ENCODE measurements around the gene RBMS1.
"Not testable (repeated sequence)": the region's sequence is repeated elsewhere in the genome, so short reads cannot be mapped to it uniquely, and the experiment has no call there.

Gene RBMS1

DNA sequence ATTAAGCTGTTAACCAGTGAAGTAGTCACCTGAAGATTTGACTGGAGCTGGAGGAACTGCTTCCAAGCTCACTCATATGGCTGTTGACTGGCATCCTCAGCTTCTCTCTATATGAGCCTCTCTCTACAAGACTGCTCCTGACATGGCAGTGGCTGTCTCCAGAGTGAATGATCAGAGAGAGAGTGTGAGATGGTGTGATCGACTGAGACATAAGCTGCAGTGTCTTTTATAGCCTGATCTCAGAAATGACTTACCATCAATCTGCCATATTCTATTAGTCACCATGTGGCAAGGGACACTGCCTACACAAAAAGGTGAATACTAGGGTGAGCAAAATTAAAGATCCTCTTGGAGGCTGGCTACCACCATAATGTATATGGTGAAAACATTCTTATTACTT, 7.8 kb upstream of the RBMS1 start:
- DNase-seq (ENCODE audit: low spot score) = no peak

DNA sequence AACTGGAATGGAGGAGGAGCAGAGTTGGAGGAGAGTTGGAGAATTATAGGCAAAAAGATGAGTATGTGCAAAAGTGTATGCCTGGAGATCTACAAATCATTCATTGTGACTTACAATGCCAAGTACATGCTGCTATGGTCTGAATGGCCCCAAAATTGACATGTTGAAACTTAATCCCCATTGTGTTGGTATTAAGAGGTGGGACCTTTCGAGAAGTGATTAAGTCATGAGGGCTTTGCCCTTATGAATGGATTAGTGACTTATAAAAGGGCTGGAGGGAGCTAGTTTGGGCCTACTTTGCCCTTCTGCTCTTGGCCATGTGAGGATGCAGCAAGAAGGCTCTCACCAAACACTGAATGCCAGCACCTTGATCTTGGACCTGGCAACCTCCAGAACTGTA, 6.3 kb upstream of the RBMS1 start:
- no peak for DNase-seq (ENCODE audit: low spot score)

DNA sequence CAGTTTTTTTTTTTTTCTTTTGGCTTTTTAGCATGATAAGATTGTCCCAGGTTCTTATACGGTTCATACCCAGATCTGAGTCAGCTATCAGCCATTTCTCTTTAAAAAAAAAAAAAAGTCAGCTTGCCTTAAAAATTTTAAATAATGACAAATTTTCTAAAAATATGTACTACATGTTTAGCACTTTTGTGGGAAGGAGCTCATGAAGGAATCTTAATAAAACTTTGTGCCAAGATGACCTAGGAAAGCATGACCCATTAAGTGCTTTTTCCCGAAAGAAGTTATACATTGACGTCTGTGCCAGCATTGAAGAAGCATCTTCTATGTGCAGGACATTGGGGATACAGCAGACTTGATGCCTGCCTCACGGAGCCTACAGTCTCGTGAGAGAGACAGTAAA, 4.5 kb upstream of the RBMS1 start:
- no peak for DNase-seq (ENCODE audit: low spot score)

DNA sequence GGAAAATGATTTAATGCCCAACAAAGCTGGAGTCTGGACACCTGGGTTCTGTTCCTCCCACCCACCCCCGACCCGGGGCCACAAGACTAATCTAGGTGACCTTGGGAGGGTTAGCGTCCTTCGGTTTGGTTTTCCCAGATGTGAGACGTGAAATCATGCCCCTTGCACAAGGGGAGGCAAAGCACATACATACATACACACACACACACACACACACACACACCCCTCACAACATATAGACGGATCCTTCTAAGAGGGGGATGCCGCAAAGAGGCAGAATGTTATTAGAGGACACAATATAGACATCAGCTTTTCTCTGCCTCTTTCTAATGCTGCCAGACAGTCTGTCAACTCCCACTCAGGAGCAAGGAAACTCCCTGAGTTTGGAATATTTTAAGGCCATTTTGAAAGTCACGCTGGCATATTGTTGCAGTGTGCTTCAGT, 616 bp upstream of the RBMS1 start:
- no peak for DNase-seq (ENCODE audit: low spot score)

DNA sequence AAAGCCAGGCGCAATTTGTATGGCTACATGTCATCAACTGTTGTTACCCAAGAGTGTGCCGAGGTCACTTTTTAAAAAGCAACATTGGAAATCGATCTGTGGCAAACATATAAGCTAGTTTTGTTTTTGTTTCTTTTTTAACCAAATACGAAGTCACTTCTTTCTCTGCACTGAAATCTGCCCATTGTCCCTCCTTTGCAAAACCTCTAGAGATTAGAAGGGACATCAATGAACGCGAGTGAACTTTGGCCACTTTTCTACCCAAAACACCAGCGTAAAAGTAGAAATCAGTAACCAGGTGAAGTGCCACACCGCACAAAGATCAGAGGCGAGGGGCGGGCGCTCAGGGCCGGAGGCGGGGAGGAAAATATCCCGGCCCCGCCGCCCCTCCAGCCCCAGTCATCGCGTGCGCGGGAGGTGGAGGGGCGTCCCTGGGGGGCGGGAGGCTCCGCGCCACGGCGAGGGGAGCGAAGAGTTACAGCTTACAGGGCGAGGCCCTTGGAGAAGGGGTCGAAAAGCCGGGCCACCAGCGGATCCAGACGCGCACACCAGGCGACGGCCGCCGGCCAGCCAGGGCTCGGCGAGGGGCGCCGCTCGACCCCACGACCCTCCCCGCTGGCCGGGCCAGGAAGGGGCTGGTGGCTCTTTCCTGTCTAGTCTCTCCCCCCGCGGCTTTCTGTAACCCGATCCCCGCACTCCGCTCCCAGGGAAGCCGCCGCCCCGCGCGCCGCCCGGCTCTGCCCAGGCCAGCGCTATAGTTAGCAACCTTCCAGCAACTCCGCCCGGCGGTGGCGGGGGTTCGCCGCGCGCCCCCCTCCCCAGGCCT, 993 bp downstream of the RBMS1 start:
- peak; percentile 85 for DNase-seq (ENCODE audit: low spot score)

DNA sequence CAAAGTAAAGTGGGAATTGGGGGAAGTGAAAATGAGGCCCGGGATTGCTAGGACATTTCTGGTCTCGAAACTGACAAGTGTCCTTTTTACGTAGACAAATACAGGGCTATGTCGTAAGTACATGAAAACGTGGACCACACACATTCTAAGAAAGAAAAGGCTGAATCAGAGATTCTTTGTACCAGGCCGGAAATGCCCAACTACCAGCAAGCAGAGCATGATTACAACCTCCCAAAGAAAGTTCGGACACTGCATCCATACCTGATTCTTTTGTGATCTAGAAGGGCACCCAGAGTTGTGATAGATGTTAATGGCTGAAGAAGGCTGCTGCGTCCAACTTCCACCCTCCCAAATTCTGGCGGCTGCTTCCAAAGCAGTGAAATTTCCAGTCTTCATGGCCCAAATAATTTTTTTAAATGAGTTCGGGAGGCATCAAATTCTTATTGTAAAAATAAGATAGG, 1.7 kb downstream of the RBMS1 start:
- DNase-seq (ENCODE audit: low spot score) = peak; percentile 45

DNA sequence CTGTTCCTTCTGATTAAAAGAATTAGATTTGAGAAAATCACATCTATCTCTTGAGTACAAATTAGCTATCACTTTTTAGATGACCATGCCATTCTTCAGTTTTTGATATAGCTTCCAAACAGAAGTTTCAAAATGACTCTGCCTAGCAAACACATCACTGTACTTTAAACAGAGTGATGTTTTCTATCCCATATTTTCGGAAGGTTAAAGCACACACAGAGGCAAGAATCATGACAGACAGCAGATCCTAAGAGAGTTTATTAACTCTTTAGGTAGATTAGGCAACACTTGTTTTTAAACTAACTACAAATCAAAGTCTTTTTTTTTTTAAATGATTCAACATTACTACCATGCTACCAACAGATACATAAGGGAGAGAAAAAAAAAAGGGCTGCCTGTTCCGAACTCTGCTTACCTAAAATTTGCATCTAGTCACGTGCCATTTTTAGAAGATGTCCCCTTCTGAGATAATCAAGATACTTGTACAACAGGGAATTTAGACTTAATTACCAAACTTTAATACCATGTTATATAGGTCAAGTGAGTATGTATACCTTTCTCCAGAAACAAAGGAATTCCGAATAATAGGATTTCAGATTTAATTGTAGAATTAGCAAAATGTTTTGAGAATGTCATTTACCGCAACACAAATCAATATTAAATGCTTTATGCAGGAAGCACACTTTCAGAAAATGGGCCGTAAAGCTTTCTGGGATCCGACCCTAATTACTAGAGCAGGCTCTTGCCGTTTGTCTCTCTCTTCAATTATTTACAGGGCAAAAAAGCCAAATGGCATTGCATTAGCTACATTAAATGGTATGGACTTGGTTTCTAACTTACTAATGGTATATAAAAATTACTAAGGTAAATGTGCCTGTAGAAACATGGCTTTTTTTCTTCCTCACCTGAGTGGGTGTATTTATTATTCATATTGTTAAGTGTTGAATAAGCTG, 2.6 kb downstream of the RBMS1 start:
- no peak for DNase-seq (ENCODE audit: low spot score)

DNA sequence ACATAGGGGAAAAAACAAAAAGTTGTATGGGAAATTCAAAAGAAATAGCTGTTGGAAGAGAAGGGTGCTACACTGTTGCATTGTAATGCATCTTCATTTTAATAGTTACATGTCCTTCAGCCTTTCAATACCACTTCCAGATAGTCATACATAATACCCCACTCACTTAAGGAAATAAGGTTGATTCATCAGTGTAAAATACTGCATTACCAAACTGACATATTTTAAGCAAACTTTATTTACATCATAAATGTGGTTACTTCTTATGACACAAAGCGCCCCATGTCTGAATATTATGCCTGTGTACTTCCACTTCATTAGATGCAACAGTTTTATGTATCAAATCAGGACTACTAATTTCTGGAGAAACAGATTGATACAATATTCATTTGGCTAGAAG, 4.5 kb downstream of the RBMS1 start:
- DNase-seq (ENCODE audit: low spot score) = no peak

DNA sequence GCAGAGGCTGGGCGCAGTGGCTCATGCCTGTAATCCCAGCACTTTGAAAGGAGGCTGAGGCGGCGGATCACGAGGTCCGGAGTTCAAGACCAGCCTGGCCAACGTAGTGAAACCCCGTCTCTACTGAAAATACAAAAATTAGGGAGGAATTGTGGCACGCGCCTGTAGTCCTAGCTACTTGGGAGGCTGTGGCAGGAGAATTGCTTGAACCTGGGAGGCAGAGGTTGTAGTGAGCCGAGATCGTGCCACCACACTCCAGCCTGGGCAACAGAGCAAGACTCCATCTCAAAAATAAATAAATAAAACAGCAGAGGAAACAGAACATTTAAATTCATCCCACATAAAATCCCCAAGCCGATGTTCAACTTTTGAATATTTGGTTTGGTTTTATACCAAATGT, 5.3 kb downstream of the RBMS1 start:
- not testable (repeated sequence) for DNase-seq (ENCODE audit: low spot score)

DNA sequence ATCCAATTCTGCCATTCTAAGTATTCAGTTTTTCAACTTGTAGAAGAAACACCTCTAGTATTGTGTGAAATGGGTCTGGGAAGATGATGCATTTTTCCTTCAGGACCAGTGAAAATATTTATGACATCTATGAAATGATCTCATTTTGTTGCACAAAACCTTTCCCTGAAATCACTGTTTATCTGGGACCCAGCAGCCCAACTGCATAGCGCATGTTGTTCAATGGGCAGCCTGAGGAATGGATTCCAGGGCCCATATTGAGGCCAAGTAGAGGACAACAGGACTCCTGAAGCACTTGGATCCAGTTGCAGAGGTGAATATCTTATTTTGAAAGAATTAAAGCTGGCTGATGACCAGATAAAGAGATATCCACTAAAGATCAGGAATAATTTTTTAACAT, 7.3 kb downstream of the RBMS1 start:
- peak; percentile 49 for DNase-seq (ENCODE audit: low spot score)

DNA sequence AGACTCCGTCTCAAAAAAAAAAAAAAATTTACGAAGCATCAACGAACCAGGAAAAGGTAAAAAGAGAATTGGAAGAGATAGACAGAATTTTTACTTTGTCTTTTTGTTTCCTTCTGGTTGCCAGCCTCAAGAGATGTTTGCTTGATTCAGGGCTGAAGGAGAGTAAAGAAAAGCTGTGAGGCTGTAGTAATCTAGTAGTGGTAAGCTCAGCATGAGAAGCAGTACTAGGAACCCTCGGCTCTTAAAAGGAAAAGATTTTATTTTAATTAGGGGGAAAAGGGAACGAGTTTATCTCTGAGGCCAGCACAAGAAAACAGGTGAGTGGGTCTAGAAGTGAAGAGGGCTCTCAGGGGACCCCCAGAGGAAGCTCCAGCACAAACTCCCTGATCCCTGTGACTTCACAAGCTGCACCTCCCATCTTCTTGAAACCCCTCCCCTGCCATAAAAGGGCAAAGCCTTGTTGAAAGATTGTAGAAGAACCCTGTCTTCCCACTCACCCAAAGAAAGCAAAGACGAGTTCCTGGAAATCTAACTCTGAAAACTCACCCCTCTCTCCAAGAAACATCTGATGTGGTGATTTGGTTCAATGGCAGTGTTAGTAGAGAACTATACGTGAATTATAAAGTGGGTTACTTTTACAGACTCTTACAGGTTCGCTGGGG, 8.6 kb downstream of the RBMS1 start:
- DNase-seq (ENCODE audit: low spot score) = no peak

DNA sequence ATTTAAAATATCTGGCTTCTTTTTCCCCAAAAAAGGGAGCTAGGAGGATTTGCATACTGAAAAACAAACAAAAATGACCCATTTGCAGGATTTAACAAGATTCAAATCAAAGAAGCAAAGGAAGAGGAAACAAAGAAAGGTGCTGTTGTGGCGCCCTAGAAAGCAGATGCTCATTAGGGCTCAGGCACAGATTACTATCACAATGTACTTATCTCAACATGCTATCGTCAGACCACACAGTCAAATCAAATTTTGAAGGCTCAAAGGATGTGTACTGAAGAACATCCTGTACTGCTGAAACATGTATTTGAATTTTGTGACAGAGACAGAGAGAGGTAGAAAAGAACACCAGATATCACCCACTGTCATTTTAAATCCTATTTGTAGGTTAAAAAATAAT, 10.9 kb downstream of the RBMS1 start:
- DNase-seq (ENCODE audit: low spot score) = no peak

DNA sequence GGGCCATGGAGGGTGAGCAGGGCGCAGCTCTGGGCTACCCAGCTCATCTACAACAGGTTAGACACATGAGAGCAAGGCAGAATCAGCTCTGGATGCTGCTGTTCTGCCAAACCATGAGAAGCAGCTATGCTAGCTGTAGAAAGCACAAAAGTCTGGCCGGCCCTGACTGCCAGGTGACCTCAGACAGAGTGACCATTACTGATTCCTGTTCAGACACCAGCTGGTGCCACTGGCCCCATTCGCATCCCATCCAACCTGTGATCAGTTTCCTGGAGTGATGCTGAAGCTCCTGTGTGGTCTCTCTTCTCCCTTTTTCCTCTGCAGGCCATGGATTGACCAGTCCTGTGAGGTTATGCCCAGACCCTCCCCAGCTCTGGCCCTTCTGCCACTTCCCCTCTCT, 14.3 kb downstream of the RBMS1 start:
- DNase-seq (ENCODE audit: low spot score) = no peak

DNA sequence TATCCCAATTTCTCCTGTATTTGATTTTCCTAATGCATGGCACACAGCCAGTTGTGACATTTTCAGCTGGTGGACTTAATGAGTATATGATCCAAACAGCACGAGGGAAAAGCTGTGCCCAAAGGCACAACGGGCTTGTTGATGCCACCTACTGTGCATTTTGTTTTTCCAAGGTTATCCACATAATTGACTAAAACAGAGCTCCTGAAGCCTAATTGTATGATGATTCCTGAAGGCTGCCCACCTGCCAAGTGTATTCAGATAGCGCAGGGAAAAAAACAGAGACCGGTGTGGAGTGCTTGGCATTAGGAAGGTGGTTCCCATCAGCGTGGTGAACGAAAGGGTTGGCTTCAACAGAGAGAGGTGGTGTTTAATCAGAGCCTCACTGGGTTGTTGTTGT, 14.9 kb downstream of the RBMS1 start:
- no peak for DNase-seq (ENCODE audit: low spot score)

DNA sequence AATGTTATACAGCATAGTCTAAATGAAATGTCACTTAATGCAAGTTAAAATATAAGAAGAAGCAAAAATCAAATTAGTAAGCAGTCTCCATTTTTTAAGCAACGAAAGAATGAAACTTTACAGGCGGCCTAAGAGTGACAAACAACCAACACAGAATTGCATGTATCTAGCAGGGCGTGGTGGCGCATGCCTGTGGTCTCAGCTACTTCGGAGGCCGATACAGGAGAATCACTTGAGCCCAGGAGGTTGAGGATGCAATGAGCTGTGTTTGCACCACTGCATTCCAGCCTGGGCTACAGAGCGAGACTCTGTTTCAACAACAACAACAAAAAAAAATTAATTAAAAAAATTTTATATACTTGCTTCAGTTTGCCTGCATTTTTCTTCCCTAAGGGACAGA, 16.6 kb downstream of the RBMS1 start:
- DNase-seq (ENCODE audit: low spot score) = no peak

DNA sequence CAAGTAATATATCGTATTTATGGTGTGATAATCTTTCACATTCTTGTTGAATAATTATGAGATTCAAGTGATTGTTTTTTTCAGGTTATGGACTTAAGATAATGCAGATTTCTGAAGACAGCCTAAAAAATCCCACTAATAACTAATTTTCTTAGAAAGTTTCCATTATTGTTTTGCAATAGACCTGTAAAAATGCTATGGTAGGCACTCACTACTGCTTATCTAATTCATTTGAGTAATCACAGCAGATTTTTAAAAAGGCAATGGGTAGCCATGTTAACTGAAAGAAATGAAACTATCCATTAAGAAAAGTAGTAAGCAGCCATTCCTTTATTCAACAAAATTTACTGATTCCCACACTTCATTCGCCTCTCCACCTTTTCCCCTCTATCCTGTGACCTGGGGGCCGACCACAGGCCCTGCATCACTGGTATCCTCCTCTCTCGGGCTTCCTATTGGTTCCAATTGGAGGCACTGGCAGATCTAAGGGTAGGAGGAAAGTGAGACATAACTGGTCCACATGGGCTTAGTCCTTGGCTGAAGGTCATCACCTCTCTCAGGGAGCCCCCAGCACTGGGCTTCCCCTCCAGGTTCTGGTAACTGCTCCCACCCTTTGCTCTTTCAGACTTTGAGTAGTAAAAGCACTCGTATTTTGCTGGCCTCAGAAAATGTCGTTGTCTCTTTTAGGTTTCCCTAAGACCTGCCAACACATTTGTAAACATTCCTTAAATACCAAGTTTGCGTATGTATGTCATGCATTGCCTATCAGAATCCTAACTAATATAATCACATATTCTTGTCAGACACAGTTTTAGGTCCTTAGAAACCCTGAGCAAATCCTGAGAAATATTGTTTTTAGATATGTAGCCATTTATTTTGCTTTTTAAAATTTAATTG, 18.5 kb downstream of the RBMS1 start:
- DNase-seq (ENCODE audit: low spot score) = no peak

DNA sequence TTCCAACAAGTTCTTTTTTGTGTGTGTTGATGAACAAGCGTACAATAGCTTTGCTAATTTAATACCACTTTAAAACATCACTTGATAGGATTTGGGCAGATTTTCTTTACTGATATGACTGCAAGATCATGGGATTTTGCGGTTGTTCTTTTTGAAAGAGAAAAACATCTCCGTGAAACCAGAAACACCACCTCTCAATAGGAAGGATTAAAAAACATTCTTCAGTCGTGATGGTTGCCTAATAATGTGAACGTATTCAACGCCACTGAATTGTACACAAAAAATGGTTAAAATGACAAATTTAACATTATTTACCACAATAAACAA, 19.3 kb downstream of the RBMS1 start:
- DNase-seq (ENCODE audit: low spot score) = no peak

DNA sequence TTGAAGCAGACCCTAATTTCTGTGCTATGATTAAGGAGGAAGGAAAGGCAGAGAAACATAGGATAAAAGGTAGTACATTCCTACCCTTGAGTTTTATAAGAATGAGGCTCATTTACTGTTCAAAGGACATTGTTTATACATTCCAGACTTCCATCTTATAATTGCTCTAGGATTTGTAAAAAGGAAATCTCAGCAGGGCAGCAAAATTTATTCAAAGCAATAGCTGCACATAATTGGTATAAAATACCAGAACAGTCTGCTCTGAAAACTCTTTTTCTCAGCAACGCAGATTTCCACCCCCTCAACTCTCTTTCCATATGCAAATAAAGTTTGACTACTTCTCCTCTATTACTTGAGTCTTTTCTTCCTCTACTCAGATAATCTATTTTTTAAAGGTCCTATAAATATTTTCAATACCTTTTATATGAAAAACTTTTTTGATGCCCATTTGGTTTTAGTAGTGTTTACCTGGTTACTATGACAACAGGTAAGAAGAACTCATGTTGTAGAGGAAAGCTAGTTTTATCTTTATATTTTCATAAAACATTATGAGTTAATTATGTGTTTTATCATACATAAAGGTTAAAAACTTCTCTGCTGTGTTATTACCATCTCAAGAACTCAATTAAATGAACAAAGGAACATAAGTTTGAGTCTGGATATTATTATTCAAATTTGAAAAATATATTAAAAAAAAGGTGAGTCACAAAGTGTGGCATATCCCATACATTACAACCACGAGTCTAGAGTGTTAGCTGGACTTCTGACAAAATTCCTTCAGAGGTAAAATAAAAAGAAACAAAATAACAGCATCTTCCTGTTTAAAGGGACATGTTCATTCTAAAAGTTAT, 19.9 kb downstream of the RBMS1 start:
- no peak for DNase-seq (ENCODE audit: low spot score)

DNA sequence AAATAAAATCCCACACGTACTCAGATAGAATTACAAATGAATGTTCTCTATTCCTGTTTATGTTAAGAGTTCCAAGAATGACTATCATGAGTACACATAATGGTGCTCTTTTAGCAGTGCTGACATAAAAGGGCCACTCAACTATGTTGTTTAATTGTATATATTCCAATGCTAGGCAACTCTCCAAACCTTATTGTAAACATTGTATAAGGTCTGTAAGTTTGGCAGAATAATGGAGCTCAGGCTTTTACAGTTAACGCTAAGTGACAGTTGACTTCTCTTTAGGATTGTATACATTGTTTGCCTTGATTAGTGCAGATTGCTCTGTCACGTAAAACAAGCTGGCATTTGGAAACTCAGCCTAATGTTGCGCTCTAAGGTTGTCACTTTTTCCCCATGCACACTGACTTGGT, 20.8 kb downstream of the RBMS1 start:
- no peak for DNase-seq (ENCODE audit: low spot score)

DNA sequence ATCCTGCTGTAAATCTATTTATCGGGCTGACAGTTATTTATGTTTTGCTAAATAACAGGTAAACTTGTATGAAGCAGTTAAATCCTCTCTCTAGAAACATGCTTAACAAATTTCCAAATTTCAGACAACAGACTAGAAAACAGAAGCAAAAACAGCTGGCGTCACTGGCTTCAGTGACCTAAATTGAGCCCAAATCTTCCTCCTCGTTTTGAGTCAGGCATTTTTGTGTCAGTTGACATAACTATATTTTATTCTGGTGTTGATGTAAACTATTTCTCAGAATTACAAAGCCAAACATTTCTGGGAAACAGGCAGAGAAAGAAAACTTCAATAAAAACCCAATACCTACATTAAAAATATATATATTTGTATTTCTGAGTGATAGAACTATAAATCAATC, 21.7 kb downstream of the RBMS1 start:
- no peak for DNase-seq (ENCODE audit: low spot score)
